Small intestine (tissue), 7 donors: ENCODE results near the gene SLC47A1. TPM values are rescaled to one million over a fixed set of nuclear protein-coding genes. Genes with fewer than 3 reads are reported as not detected.
A peak's percentile ranks its signal among the peaks of the same experiment; 100 is the strongest.

Experiments
- DNase-seq, 2 donors: peaks; one replicate each; pipeline versions ENCODE4 v3.0.0 to v3.0.0-alpha.2; 2013
- FAIRE-seq: peaks from 2 replicates; lab custom pipeline; 2012; peaks lifted over from hg19 to GRCh38; lab: Jason Lieb, UNC
- H3K27ac ChIP-seq, 3 donors: one replicate each; pipeline ENCODE4 v1.5.1; 2013; ENCODE audit warnings: low read length in 2 of 3, mild to moderate bottlenecking in 2 of 3, control low read depth in 1 of 3, inconsistent platforms in 1 of 3, low read depth in 1 of 3, moderate library complexity in 1 of 3
- H3K27me3 ChIP-seq, 3 donors: one replicate each; pipeline ENCODE4 v1.6.1; 2013; ENCODE audit warnings: low read length in 3 of 3, inconsistent platforms in 1 of 3; ENCODE audit not compliant: control insufficient read depth in 3 of 3, insufficient read depth in 3 of 3
- H3K36me3 ChIP-seq, 3 donors: one replicate each; pipeline ENCODE4 v1.6.1; 2013; ENCODE audit warnings: low read length in 3 of 3, inconsistent platforms in 1 of 3, low read depth in 1 of 3, mild to moderate bottlenecking in 1 of 3, moderate library complexity in 1 of 3; ENCODE audit not compliant: control insufficient read depth in 3 of 3, insufficient read depth in 2 of 3
- H3K4me1 ChIP-seq, 3 donors: one replicate each; pipeline ENCODE4 v1.6.1; 2013; ENCODE audit warnings: low read length in 2 of 3, inconsistent platforms in 1 of 3, low read depth in 1 of 3, mild to moderate bottlenecking in 1 of 3, moderate library complexity in 1 of 3; ENCODE audit not compliant: control insufficient read depth in 3 of 3, insufficient read depth in 2 of 3
- H3K4me3 ChIP-seq, 3 donors: one replicate each; pipeline ENCODE4 v1.5.1; 2013; ENCODE audit warnings: low read length in 3 of 3, control low read depth in 1 of 3, inconsistent platforms in 1 of 3, low read depth in 1 of 3, mild to moderate bottlenecking in 1 of 3, moderate library complexity in 1 of 3
- H3K9me3 ChIP-seq, 2 donors: one replicate each; pipeline ENCODE4 v1.6.1; 2013; ENCODE audit warnings: low read depth in 1 of 2, low read length in 1 of 2; ENCODE audit not compliant: control insufficient read depth in 2 of 2, insufficient read depth in 1 of 2
- WGBS, 3 donors: extraction: QIAGEN DNeasy Blood & Tissue Kit; methylation state at CpG; one replicate each; pipeline ENCODE4 v1.1.7; 2013; 5-methylcytosine and 5-hydroxymethylcytosine counted together
- polyA plus RNA-seq, 4 donors: library from polyadenylated mRNA; stranded (reverse) in 3 of 4; unstranded in 1 of 4; fragments of 200-250 nt in 3 of 4; fragments of 120-200 nt in 1 of 4; gene quantifications; one replicate each; pipeline versions ENCODE4 v1.2.1 to v1.2.3, GENCODE V29; 2013
- donor health status: healthy with polysubstance abuse.
- donor health status: control.
- donor health status: control.
- donor health status: Bipolar disorder and iron deficiency.
- donor health status: healthy.

SLC47A1 gene
- polyA plus RNA-seq, 4 donors: 0.43 to 4.0 TPM; not detected in 2

GRCh38 chr17:19554393-19554792, 20.7 kb downstream of the SLC47A1 start:
- no peak overlapping the region for H3K27ac ChIP-seq
- peaks cover 0 to 38% (median 0%) of the 10 kb centered on the region in 3 donors for H3K4me1 ChIP-seq
- H3K4me3 ChIP-seq: no peak overlapping the region
- DNase-seq (peak in 1 of 2 donors; percentile 71), FAIRE-seq (no peak)
- H3K27me3 ChIP-seq: no peaks in the 10 kb centered on the region
- 43 to 65% (median 61%) methylated on average over 9 of the region's 9 CpGs for WGBS, 3 donors
- peaks cover 0 to 6% of the 10 kb centered on the region in 2 donors for H3K9me3 ChIP-seq
- H3K36me3 ChIP-seq: no peaks in the 10 kb centered on the region

DNA sequence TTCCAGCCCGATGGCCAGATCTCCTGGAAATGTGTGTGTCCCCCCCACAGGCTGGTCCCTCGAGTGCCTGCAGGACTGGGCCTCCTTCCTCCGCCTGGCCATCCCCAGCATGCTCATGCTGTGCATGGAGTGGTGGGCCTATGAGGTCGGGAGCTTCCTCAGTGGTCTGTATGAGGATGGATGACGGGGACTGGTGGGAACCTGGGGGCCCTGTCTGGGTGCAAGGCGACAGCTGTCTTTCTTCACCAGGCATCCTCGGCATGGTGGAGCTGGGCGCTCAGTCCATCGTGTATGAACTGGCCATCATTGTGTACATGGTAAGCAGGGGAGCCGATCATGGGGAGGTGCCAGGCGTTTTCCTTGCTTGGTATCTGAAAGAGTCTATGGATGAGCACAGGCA, 22.1 kb downstream of the SLC47A1 start:
- no peak overlapping the region for H3K27ac ChIP-seq
- no peak for DNase-seq
- no peaks in the 10 kb centered on the region for H3K27me3 ChIP-seq
- no peak for FAIRE-seq
- H3K9me3 ChIP-seq: peaks cover 0 to 6% of the 10 kb centered on the region in 2 donors
- H3K4me1 ChIP-seq: peaks cover 0 to 26% (median 0%) of the 10 kb centered on the region in 3 donors
- 85 to 94% (median 89%) methylated on average over 11 of the region's 11 CpGs for WGBS, 3 donors
- no peaks in the 10 kb centered on the region for H3K36me3 ChIP-seq
- H3K4me3 ChIP-seq: no peak overlapping the region

DNA sequence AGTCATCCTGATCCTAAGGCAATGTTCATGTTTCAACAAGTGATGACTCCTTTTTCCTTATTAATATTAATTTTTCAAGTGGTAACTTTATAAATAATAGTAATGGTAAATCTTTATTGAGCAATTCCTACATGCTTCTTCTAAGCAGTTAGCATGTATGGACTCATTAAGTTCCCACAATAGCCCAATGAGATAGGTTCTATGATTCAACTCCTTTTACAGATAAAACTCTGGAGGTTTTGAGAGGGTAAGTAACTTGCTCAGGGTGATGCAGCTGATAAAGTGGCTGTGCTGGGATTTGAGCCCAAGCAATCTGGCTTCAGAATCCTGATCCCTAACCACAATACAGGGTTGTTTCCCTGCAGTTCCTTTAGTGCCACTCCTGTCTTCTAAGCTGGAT, 25.3 kb downstream of the SLC47A1 start:
- H3K9me3 ChIP-seq: peaks cover 0 to 6% of the 10 kb centered on the region in 2 donors
- no peak overlapping the region for H3K4me3 ChIP-seq
- no peak for DNase-seq
- H3K27ac ChIP-seq: no peak overlapping the region
- peaks cover 0 to 8% (median 0%) of the 10 kb centered on the region in 3 donors for H3K4me1 ChIP-seq
- FAIRE-seq: no peak
- H3K36me3 ChIP-seq: no peaks in the 10 kb centered on the region
- no peaks in the 10 kb centered on the region for H3K27me3 ChIP-seq

GRCh38 chr17:19561697-19562318, 28.2 kb downstream of the SLC47A1 start:
- DNase-seq (peak in 1 of 2 donors; percentile 12), FAIRE-seq (no peak)
- Histone ChIP-seq H3K36me3 (no peaks in the 10 kb centered on the region), H3K27ac (no peak overlapping the region), H3K27me3 (no peaks in the 10 kb centered on the region), H3K4me1 (no peaks in the 10 kb centered on the region), H3K4me3 (no peak overlapping the region), H3K9me3 (peaks cover 0 to 6% of the 10 kb centered on the region in 2 donors)
- 24 to 63% (median 36%) methylated on average over 9 of the region's 9 CpGs for WGBS, 3 donors

DNA sequence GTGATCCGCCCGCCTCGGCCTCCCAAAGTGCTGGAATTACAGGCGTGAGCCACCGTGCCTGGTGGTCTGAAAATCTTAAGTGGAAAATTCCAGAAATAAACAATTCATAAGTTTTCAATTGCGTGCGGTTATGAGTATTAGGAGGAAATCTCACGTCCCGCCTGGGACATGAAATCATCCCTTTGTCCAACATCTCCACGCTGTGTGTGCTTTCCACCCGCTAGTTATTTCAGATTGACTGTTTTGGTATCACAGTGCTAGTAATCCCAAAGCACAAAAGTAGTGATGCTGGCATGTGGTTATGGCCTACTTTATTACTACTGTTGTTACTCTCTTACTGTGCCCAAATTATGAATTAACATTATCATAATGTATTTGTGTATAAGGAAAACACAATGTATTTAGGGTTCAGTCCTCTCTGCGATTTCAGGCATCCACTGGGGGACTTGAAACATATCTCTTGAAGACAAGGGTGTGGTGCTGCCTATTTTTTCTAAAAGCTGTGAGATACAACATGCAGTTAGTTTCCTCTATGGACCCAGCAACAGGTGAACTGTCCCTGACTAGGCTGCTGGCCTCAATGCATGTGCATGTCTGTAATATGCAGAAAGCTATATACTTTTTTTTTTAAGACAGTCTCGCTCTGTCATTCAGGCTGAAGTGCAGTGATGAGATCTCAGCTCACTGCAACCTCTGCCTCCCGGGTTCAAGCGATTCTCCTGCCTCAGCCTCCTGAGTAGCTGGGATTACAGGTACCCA, 32.3 kb downstream of the SLC47A1 start:
- Histone ChIP-seq H3K4me1 (peaks cover 0 to 8% (median 0%) of the 10 kb centered on the region in 3 donors), H3K4me3 (no peak overlapping the region), H3K9me3 (no peaks in the 10 kb centered on the region), H3K36me3 (no peaks in the 10 kb centered on the region), H3K27me3 (no peaks in the 10 kb centered on the region), H3K27ac (no peak overlapping the region)
- 86 to 96% (median 91%) methylated on average over 14 to 15 of the region's 15 CpGs for WGBS, 3 donors
- DNase-seq: no peak
- no peak for FAIRE-seq

DNA sequence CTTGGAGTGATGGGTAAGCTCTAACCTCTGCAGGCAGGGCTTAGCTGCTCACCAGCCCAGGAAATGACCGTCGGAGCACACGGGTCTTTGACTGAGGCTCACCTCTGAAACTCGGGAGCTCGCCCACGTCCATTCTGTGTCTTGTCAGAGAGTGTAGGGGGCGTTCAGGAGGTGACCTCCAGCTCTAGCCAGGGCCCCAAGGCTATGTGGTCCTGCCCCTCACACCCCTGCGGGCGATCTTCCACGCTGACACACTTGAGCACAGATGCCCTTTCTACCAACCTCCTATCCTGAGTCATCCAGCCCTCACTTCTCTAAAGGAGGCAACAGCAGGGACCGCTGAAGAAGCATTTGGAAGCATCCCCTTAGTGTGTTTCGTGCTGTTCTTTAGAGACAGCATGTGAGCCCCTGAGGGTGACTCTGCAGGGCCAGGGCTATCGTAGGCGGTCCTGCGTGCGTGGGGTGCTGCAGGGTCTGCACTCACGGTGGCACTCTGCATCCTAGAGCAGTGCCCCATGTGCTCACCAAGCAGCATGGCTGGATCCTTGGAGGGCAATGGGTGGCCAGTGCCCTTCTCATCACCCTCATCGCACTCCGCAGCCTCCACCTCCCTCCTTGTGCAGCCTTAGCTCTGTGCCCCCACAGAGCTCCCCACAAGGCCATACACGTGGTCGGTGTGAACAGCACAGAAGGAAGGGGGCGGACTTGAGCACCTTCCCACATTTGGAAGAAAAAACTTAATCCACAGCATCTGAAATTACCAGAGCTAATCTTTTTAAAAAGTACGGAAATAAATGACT, 33.8 kb downstream of the SLC47A1 start:
- Histone ChIP-seq H3K36me3 (no peaks in the 10 kb centered on the region), H3K27ac (no peak overlapping the region), H3K9me3 (no peaks in the 10 kb centered on the region), H3K4me3 (no peak overlapping the region), H3K27me3 (no peaks in the 10 kb centered on the region), H3K4me1 (peaks cover 0 to 9% (median 0%) of the 10 kb centered on the region in 3 donors)
- no peak for DNase-seq
- 83 to 86% (median 84%) methylated on average over 23 of the region's 23 CpGs for WGBS, 3 donors
- FAIRE-seq: no peak

- Histone ChIP-seq H3K4me1 (peaks cover 0 to 9% (median 0%) of the 10 kb centered on the region in 3 donors), H3K27ac (no peak overlapping the region), H3K27me3 (no peaks in the 10 kb centered on the region), H3K9me3 (no peaks in the 10 kb centered on the region), H3K4me3 (no peak overlapping the region), H3K36me3 (no peaks in the 10 kb centered on the region)
- 90 to 93% (median 90%) methylated on average over 1 of the region's 1 CpG for WGBS, 3 donors
- DNase-seq: no peak
- no peak for FAIRE-seq
Observed at GRCh38 chr17:19568016-19568350, 34.3 kb downstream of the SLC47A1 start.

- peak in 1 of 2 donors; percentile 61 for DNase-seq
- Histone ChIP-seq H3K4me3 (no peak overlapping the region), H3K4me1 (peaks cover 0 to 9% (median 0%) of the 10 kb centered on the region in 3 donors), H3K27ac (peak overlapping the region in 1 of 3 donors; percentile 20), H3K36me3 (no peaks in the 10 kb centered on the region), H3K27me3 (no peaks in the 10 kb centered on the region), H3K9me3 (no peaks in the 10 kb centered on the region)
- FAIRE-seq: no peak
- WGBS, 3 donors: 38 to 61% (median 49%) methylated on average over 3 of the region's 3 CpGs
Observed at GRCh38 chr17:19569785-19570543, 36.3 kb downstream of the SLC47A1 start.
